G401 (cell line): ENCODE measurements around the gene FHL2. TPM values are rescaled to one million over a fixed set of nuclear protein-coding genes. Genes with fewer than 3 reads are reported as not detected.
"Not testable (repeated sequence)": the region's sequence is repeated elsewhere in the genome, so short reads cannot be mapped to it uniquely, and the experiment has no call there.

Experiments used
- DNase-seq: peaks from one replicate; pipeline ENCODE4 v3.0.0-alpha.2; 2015; ENCODE audit warnings: low spot score
- in situ Hi-C: cut with HindIII; loops from 2 replicates; pipeline ENCODE4 v1.10.0; 2016; ENCODE audit warnings: low sequenced_read_pairs, mixed read lengths
- total RNA-seq: library from RNA; depleted of rRNA; stranded (reverse); fragments of >200 nt; shearing (Covaris generic); gene quantifications from 2 replicates; pipeline ENCODE4 v1.2.3, GENCODE V29; 2014; rRNA removed

FHL2 gene
- total RNA-seq, 1 experiment from 2014 or later: 70.4 TPM

DNA sequence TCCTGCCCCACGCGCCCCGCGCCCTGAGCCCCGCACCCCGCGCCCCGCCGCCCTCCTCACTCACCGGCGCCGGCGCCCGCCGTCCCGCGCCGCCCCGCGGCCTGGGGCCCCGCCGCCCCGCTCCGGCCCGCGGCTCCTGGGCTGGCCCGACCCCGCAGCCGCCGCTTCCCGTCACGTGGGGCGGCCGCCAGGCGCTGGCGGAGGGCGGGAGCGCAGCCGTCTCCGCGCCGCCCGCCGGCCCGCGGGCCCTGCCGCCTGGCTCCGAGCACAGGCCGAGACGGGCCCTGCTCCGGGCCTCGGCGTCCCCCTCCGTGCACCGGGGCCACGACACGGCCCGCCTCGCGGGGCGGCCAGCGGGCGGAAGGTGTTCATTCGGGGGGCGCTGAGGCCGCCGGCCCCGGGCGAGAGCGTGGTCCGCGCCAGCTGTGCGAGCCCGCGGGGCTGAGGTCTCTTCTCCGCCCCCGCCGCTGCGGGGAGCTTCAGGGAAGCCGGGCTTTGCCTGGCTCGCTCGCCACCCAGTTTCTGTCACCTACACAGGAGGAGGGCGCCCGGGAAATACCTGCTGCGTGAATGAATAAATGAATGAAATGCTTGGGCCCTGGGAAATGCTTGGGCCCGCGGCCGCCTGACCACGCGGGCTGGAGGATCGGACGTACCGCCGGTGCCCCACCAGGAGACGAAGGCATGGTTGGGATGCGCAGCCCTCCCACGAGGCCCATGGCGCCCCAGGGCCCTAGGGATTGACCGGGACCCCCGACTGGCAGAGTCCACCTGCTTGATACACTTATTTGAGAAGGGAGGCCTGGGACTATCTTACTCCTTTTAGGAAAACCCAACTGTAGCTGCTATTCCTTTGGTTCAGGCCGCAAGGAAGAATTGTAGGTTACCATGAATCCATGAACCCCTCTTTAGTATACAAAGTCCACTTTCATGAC is 69.0 kb downstream of the FHL2 start, which contains the start of gene TGFBRAP1:
TSS of gene TGFBRAP1 (minus strand) at position 175 of the 935 bp plus-strand sequence. CDS start 21,434 bp downstream, outside the sequence.
- in situ Hi-C loops: no loop called here

DNA sequence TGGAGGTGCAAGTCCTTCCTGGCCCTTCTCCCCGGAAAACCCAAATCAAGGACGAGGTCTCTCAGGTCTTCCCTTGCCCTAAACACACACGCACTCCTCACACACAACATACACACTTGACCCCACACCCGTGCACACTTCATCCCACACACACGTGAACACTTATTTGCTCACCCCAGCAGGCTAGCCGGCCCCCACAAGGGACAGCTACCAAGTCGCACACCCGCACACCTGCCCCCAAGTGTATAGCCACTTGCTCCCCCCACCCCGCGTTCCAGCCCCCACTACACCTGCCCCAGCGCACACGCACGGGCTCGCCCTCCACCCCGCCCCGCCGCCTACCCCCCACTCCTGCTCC is 69.7 kb downstream of the FHL2 start:
- in situ Hi-C loops: no loop called here
- no peak for DNase-seq

More for the DNA sequence above, 69.0 kb downstream of the FHL2 start, which contains the start of gene TGFBRAP1:
- DNase-seq: peak; percentile 40

DNA sequence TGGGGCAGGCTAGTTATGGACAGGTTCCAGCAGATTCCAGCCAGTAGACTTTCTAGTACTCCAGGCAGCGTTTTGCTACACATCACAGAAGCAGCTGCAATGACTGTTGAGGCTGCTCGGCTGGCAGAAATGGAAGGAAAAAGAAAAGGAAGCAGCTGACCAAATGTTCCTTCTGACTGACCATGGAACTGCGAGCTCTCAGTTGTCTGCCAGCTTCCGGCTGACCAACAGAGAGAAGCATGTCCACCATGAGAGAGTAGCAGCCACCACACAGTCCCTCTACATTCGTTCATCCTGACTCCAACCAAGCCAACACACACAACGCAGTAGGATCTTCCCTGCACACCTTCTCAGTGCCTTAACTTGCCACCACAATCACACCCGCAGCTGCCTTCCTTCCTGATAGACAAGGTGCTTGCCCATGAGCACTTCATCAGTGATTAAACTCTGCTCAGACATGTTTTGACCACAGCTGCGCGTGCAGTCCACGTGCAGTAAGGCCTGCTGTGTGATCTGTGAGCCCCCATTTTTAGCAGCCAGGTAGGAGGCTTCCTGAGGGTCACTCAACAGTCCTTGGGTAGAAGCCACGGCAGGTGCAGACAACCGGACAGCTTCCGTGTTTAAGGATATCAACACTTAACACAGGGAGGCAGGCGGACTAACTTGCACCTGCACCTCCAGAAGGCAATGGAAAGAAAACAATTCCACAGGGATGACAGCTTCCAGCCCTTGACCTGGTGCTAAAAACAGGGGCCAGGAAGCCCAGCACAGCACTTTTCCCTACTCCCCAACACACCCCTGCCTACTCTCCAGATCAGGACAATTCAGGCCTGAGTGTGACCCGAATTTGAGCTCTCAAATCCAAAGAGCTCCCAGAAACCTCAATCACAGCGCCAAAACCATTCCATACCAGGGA is 70.3 kb downstream of the FHL2 start:
- DNase-seq: peak; percentile 60
- in situ Hi-C loops: no loop called here

DNA sequence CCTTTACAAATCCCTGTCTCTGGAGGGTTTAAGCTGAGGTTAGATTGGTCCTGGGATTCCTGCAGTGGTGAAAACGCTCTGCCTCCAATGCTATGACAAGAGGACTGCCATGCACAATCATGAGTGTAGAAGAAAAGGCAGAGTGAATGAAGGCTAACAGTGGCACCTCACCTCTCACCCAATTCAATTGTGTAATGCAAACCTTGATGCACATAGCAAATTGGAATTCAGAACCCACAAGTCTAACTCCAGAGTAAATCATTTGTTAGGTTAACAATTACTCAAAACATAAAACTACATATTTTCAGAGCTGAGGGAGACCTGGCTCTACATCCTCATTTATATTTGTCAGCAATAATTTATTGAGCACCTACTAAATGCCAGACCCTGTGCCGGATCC is 71.2 kb downstream of the FHL2 start:
- no peak for DNase-seq
- in situ Hi-C loops: no loop called here

DNA sequence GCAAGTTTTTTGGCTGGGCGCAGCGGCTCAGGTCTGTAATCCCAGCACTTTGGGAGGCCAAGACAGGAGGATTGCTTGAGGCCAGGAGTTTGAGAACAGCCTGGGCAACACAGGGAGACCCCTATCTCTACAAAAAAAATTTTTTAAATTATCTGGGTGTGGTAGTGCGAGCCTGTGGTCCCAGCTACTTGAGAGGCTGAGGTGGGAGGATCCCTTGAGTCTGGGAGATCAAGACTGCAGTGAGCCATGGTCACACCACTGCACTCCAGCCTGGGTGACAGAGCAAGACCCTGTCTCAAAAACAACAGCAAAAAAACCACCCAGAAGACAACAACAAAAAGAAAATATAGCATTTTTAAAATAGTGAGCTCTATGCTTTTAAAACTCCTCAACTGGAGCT is 71.6 kb downstream of the FHL2 start:
- DNase-seq, in situ Hi-C loops: not testable (repeated sequence)

DNA sequence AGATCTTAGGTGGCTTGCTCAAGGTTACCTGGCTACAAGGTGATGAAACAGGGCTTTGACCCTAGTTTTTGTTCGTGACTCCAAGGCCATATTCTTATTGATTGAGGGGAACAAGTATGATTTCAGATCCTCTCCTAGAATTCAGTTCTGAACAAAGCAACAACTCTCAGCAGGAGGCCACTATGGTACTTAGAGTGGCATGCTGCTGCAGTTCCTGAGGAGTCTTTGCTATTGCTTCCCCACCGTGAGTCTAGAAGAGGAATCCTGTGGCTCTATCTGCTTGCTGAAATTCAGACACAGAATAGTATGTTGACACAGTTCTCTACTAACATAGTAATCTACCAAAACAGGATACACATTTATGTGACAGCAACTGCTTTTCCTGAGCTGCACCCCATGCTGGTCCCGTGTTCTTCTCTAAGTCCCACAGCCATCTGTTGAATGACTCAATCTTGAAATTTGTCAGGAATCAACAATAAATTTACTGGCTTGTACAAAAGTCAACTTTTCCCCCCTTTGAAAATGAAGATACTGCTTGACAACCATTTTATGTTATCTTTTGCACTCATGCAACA is 73.4 kb downstream of the FHL2 start:
- in situ Hi-C loops: no loop called here
- DNase-seq: no peak

DNA sequence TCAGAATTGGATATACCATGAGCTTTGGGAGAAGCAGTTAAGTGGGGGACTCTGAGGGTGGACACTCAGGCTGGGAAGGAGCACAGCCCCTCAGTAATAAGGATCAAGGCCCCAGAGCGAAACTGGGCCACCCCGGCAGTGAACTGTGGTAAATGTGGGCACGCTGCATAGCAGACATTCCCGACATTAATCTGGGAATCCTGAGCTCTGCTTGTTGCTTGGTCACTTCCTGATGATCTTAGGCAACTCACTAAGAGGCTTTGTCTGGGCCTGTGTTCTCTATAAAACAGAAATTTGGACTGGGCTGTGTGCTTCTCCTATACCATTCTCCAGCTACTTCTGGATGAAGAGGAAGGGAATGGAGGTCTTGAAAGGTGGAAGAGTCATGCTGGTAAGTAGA is 74.1 kb downstream of the FHL2 start:
- no peak for DNase-seq
- in situ Hi-C loops: no loop called here

DNA sequence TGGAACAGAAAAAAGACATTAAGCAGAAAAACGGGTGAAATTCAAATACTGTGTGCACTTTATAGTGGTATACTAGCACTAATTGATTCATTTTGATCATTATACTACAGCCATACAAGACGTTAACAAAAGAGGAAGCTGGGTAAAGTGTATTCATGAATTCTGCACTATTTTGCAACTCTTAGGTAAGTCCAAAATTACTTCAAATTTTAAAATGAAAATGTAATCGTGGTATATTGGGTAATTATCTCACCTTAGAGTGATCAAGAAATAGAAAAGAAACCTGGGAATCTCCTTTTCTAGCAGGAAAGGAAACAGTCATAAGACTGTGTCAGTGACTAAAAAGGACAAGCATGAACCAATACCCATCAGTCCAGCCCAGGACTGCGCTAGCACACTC is 74.8 kb downstream of the FHL2 start:
- DNase-seq: no peak
- in situ Hi-C loops: no loop called here

DNA sequence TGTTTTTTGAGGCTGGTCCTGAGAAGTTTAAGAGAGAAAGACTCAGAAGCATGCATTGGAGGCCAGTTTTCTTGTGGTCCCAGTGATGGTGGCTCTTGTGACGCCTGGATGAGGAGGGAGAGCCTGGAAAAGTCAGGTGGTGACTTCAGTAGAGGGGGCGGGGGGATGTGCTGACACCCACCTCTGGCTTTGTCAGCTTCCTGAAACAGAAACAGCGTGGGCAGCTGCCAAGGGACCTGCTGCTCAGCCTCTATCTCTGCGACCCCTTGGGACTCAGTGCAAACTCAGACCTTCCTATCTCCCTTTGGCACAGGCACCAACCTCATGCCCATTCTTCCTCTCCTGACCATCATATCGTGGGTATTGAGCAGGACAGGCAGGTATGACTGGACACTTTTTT is 75.7 kb downstream of the FHL2 start:
- no peak for DNase-seq
- in situ Hi-C loops: no loop called here

DNA sequence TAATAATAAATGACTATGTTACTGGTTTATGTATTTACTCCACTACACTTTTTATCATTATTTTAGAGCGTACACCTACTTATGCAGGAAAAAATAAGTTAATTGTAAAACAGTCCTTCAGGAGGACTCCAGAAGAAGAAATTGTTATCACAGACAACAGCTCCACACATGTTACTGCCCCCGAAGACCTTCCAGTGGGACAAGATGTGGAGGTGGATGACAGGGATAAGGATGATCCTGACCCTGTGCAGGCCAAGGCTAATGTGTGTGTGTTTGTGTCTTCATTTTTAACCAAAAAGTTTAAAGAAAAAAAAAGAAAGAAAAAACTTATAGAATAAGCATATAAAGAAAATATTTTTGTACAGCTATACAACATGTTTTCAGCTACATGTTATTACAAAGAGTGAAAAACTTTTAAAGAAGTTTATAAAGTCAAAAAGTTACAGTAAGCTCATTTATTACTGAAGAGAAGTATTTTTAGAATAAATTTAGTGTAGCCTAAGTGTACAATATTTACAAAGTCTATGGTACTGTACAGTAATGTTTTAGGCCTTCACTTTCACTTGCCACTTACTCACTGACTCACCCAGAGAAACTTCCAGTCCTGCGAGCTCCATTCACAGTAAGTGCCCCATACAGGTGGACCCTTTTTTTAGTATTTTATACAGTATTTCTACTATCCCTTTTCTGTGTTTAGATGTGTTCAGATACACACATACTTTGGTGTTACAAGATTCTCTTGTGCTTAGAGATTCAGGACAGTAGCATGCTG is 76.8 kb downstream of the FHL2 start:
- in situ Hi-C loops: no loop called here

DNA sequence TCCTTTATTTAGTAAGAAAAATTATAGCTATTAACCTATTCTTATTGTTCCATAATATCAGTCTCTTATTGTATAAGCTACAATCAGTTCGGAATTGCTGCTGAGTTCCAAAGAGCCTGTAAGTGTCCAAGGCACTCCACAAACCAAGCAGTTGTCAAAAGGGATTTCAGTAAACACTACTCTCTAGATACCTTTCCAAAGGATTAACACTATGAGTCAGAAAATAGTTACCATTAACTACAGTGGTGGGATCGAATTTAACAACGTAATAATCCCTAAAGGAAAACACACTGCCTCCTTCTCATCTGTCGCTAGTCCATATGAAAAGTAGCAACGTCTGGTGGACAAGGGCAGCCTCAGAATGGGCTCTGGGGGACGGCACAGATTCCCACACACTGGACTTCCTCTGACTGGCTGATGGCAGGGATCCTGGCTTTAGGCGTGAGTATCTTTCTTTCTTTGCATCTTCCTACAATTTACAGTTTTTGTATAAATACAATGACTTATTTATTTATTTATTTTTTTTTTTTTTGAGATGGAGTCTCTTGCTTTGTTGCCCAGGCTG is 78.1 kb downstream of the FHL2 start:
- DNase-seq: no peak

More for the DNA sequence above, 76.8 kb downstream of the FHL2 start:
- DNase-seq: no peak

DNA sequence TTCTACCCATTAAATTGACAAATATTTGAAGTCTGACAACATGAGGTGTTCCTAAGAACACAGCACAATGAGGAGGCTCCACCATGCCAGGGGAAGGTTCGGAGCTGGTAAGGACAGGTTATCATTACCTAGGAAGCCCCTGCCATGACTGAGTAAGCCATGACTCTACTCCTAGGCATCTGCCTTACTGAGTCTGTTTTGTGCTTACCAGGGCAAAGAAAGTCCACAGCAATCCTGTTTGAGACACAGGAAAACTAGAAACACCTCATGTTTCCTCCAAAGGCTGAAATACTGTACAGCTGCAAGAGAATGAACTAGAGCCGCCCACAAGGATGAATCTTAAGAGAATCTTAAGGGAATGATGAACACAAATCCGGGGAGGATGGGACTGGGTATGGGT is 80.9 kb downstream of the FHL2 start:
- in situ Hi-C loops: no loop called here
- no peak for DNase-seq

More for the DNA sequence above, 78.1 kb downstream of the FHL2 start:
- in situ Hi-C loops: no loop called here

DNA sequence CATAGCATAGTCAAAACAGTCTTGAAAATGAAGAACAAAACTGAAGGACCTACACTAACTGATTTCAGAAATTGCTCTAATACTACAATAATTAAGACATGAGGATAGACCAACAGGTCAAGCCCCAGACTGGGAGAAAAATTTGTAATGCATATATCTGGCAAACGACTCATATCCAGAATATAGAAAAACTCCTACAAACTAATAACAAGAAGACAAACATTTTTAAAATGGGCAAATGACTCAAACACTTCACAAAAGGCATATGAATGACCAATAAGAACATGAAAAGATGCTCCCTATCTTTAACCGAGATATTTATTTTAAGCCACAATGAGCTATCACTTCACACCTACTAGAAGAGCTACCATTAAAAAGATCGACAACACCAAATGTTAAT is 83.5 kb downstream of the FHL2 start:
- no peak for DNase-seq
- in situ Hi-C loops: no loop called here

DNA sequence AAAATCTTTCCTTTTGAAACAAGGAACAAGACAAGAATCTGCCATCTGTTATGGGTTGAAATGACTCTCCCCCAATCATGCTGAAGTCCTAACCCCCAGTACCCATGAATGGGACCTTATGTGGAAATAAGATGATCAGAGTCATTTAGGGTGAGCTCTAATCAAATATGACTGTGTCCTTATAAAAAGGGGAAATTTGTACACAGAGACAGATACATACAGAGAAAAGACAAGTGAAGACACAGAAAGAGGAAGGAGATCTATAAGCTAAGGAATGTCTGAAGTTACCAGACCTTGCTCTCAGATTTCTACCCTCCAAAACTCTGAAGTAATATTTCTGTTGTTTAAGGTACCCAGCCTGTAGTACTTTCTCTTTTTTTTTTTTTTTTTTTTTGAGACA is 85.0 kb downstream of the FHL2 start:
- in situ Hi-C loops: no loop called here

More for the DNA sequence above, 85.0 kb downstream of the FHL2 start:
- DNase-seq: no peak

Other genes starting within 250 kb of the FHL2 start
- gene GPR45, start 157.3 kb downstream of the FHL2 start, total RNA-seq: not detected in 2 replicates
- gene TGFBRAP1, start 69.3 kb downstream of the FHL2 start, total RNA-seq: 16.7 and 30.4 TPM in 2 replicates
- gene C2orf49, start 61.5 kb downstream of the FHL2 start, total RNA-seq: 8.3 and 46.0 TPM in 2 replicates